NCI-H2029 (cell line): ENCODE measurements around the gene ZNF215.
"Not testable (repeated sequence)": the region's sequence is repeated elsewhere in the genome, so short reads cannot be mapped to it uniquely, and the experiment has no call there.

Experiments used
- DNase-seq: peaks from one replicate; lab custom pipeline; 2025; lab: John Stamatoyannopoulos, UW

ZNF215 gene

DNA sequence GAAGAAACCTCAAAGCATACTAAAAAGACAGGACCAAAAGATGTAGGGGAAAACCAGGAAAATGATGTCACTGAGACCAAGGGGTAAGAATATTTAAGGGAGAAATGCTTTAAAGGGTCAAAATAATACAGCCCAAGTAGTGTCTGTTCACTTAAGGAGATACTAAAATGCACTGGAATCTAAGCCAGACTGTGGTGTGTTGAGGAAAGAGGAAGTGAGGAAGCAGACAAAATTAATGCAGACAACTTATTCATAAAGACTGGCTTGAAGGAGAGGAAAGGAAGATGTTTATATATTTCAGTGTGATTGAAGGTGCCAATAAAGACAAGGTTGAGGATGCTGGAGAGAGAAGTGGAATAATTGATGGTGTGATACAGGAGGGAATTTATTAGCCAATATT is 15.7 kb downstream of the ZNF215 start:
- DNase-seq = no peak

DNA sequence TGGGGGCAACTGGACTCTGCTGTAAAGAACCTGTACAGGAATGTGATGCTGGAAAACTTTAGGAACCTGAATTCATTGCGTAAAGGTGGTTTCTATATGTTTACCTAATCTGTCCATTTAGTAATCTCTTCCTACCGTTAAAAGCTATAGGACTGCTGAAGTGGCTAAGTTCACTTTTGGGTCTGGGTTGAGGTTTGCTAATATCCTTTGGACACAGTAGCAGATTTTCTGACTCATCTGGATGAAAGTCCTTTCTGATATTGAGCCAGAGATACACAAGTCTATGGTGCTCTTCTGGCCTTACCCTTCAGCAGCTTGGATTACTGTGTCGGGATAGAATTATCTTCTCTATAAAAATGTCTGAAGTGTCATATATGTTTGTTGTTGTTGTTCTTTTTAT is 16.9 kb downstream of the ZNF215 start:
- no peak for DNase-seq

- not testable (repeated sequence) for DNase-seq
These were observed 28.0 kb downstream of the ZNF215 start for GRCh38 chr11:6954248-6954647.

DNA sequence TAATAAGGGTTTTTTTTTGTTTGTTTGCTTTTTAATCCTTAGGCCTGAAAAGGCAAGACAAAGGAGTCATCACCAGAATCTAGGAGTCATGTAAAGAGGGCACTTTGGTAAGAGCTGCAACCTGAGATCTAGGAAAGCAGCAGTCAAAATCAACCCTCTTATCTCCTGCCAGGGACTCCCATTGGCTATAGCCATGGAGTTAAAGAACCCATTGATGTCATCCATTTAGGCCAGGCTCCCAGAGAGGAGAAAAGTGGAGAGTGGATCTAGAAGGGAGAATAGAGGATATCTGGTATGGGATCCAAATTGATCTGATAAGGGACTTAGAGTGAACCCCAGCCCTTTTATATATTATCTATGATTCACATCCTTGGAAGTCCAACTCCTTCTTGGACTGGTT is 35.9 kb downstream of the ZNF215 start:
- DNase-seq = no peak

DNA sequence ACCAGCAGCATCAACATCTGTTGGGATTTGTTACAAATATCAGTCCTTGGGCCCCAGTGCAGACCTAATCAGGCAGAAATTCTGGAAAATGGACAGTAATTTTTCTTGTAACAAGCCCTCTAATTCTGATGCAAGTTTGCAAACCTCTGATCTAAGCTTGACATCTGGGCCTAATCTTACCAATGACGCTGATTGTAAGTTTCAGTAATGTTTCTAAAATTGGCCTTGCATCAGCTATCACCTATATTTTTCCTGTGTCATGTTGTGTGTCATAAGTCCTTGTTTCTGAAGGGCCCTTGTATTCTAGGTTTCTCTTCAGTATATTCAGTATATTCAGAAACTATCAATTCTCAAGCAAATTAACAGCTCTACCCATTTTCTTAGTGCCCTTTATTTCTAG is 36.4 kb downstream of the ZNF215 start:
- DNase-seq = no peak

DNA sequence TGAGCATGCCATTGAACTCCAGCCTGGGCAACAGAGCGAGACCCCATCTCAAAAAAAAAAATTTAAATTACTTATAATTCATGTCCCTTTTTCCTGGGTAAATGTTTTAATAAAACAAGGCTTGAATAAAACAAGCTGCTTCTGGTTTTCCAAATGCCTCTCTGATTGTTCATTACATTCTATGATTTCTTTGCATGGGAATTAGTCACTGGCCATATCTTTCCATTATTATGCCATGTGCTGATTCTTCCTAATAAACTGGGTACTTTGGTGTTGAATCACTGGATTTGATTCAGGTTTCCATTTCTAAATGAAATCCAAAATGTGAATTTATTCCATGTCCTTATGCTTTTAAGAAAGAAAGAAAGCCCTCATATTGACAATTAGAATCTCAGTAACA is 42.6 kb downstream of the ZNF215 start:
- DNase-seq = no peak

DNA sequence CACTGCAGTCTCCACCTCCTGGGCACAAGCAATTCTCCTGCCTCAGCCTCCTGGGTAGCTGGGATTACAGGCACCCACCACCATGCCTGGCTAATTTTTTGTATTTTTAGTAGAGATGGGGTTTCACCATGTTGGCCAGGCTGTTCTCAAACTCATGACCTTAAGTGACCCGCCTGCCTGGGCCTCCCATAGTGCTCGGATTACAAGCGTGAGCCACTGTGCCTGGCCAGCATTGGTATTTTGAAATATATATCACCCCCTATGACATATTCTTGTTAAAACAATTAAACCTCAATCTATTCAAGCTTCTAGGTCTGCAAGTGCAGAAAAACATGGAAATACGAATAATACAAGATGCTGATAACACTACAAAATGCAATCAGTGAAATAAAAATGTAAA is 43.6 kb downstream of the ZNF215 start:
- not testable (repeated sequence) for DNase-seq

DNA sequence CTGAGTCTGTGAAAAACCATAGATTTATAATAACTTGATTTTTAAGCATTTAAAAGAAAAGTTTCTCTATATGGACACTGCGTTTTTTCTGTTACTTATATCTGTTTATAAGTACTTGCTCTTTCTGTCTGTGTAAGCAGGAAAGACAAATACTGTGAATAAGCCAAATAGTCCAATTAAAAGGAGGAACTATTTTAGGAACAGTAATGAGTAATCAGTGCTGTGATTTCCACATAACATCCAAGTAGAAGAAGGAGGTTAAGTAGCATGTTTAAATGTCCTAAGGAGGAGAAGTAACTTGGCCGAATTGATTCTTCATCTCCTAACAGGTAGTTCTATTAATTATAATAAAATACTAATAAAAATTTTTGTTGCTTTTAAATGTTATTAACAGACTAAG is 53.1 kb downstream of the ZNF215 start:
- no peak for DNase-seq

DNA sequence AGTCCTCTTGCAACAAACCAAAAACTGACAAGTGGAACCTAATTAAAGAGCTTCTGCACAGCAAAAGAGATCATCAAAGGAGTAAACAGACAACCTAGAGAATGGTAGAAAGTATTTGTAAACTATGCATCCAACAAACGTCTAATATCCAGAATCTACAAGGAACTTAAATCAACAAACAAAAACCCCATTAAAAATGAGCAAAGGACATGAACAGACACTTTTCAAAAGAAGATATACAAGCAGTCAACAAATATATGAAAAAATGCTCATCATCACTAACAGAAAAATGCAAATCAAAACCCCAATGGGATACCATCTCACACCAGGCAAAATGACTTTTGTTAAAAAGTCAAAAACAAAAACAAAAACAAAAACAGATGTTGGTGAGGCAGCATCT is 60.3 kb downstream of the ZNF215 start:
- no peak for DNase-seq

DNA sequence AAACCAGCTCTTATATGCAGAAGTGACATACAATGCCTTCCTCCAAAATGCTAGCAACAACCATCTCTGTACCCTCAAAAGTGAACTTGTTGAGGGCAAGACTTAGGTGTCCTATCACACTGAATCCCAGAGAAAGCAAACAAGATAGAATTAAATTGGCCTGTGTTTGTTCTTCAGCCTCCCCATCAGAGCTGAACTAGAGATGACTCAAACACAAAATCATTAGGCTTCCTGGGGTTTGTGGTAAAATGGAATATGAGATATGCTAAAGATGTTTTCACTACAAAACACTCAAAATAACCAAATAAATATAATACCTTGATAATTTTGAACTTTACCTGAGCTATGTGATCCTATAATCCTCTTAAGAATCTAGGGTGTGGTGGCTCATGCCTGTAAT is 62.3 kb downstream of the ZNF215 start:
- DNase-seq = no peak

DNA sequence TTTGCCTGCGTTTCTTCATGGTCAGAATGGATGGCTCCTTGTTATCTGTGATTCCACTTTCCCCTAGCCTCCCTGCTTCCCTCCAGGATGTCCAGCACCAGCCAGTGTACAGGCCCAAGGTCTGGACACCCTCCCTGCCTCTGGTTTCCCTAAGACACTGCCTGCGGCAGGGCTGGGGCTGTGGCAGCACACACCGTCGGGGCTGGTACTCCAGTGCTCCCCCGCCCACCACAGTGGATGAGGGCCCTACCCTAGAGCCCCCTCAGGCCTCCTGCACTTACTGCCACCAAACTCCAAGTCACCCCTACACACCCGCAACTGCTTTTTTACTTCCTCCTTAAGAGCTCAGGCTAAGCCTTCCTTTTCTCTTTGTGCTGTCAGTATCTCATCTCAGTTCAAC is 65.0 kb downstream of the ZNF215 start:
- no peak for DNase-seq

DNA sequence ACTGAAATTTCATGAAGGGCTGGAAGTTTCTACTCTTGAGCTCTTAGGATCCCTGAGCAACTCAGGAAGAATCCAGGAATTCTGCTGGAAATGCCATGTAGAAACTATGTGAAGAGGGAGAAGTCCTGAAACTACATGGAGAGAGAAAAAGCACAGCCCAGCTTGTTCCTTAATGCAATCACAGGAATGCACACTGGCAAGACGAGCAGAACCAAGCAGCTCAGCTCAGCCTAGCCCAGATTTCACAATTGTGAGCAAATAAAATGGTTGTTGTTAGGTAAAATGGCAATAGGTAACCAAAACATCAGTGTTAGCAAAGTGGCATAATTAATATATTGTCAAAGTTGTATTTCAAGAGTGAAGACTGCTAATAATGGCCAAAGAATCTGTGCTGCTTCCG is 65.8 kb downstream of the ZNF215 start:
- DNase-seq = no peak

DNA sequence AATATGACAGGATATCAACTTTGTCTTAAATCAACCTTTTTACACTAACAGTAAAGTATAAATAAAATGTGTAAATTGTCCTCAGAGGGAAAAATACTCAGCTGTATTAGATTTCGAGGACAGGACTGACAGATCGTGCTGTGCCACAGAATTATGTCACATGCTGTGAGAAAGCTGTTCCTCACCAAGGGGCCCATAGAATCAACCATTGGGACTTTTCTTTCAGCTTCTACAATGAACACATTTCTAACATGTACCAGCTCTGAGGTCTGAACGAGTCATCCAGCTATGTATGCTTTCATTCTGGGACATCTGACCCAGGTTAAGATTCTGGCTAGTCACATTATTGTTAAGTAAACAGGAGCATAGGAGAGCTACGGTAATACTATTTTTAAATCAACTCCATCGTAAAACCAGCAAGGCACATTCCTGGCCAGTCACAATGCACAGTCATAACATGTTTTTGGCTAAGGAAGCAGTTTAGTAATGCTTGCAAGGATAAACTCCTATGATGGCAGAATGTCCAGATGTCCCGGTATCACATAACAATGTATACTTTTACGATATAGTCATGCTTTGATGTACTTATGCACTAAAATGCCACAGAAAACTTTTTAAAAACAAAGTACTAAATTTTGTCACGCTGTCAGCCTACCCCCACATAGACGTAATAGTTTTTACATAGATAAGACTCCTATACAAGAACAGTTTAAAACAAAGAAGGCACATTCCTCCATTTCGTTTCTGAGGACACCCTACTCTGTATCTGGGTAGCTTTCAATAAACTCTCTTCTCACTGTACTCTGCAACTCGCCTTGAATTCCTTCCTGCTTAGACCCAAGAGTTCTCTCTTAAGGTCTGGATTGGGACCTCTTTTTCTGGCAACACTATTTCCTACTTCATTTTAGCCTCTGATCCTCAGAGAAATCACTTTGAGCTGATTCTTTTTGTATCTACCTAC is 66.5 kb downstream of the ZNF215 start:
- DNase-seq = no peak

- no peak for DNase-seq
These were observed 69.5 kb downstream of the ZNF215 start for GRCh38 chr11:6995703-6996102.

GRCh38 chr11:7004482-7004881 is 78.3 kb downstream of the ZNF215 start:
- DNase-seq = no peak
